Heart left ventricle (tissue), 16 donors: Measurements from ENCODE around the gene RNF207. TPM values are rescaled to one million over a fixed set of nuclear protein-coding genes. Genes with fewer than 3 reads are reported as not detected.

Experiments
- ATAC-seq, 4 donors: fragments of 200-7000 bp; cut with Tn5 transposase; one replicate each; pipeline ENCODE4 v1.9.1; 2020 to 2022; ENCODE audit warnings: moderate library complexity in 4 of 4, mild to moderate bottlenecking in 3 of 4, moderate number of reproducible peaks in 1 of 4
- DNase-seq, 5 donors: peaks; one replicate each; pipeline ENCODE4 v3.0.0-alpha.2; 2020
- H3K27ac ChIP-seq, 12 donors: fragments of 200-600 bp; sonication (generic) in 4 of 12; one replicate each; pipeline versions ENCODE4 v1.5.0 to v1.8.0; 2016 to 2022; ENCODE audit warnings: mild to moderate bottlenecking in 2 of 12
- H3K27me3 ChIP-seq, 9 donors: fragments of 200-600 bp; sonication (generic) in 2 of 9; one replicate each; pipeline versions ENCODE4 v1.5.1 to v1.8.0; 2016 to 2022; ENCODE audit warnings: mild to moderate bottlenecking in 3 of 9
- H3K36me3 ChIP-seq, 9 donors: fragments of 200-600 bp; sonication (generic) in 2 of 9; one replicate each; pipeline versions ENCODE4 v1.5.0 to v1.8.0; 2018 to 2022; ENCODE audit warnings: mild to moderate bottlenecking in 2 of 9
- H3K4me1 ChIP-seq, 12 donors: fragments of 200-600 bp; sonication (generic) in 4 of 12; one replicate each; pipeline versions ENCODE4 v1.5.0 to v1.8.0; 2016 to 2022; ENCODE audit warnings: mild to moderate bottlenecking in 3 of 12
- H3K4me3 ChIP-seq, 12 donors: fragments of 200-600 bp; sonication (generic) in 4 of 12; one replicate each; pipeline versions ENCODE4 v1.5.0 to v1.8.0; 2017 to 2022; ENCODE audit warnings: mild to moderate bottlenecking in 9 of 12, moderate library complexity in 4 of 12
- H3K9me3 ChIP-seq, 12 donors: fragments of 200-600 bp; sonication (generic) in 4 of 12; one replicate each; pipeline versions ENCODE4 v1.5.0 to v1.8.0; 2016 to 2022; ENCODE audit warnings: mild to moderate bottlenecking in 1 of 12
- CTCF ChIP-seq, 12 donors: fragments of 200-600 bp; sonication (generic) in 4 of 12; IDR thresholded peaks; one replicate each; pipeline versions ENCODE4 v1.5.0 to v1.8.0; 2018 to 2022; ENCODE audit warnings: antibody characterized with exemption in 12 of 12, mild to moderate bottlenecking in 5 of 12
- POLR2A ChIP-seq, 2 donors: fragments of 450-650 bp; IDR thresholded peaks; one replicate each; pipeline ENCODE4 v1.6.1; 2017; ENCODE audit warnings: antibody characterized with exemption in 2 of 2, mild to moderate bottlenecking in 2 of 2, moderate library complexity in 2 of 2
- WGBS, 4 donors: extraction: QIAGEN DNeasy Blood & Tissue Kit in 2 of 4; methylation state at CpG; one replicate each; pipeline versions ENCODE4 v1.1.5 to v1.1.7; 2013 to 2018; 5-methylcytosine and 5-hydroxymethylcytosine counted together
- intact Hi-C, 10 donors: fragments of 100-400 bp; cut with DNase I; formaldehyde crosslinking; loops; one replicate each; pipeline versions ENCODE4 v1.11.1 to v1.14.2; 2022
- polyA plus RNA-seq, 2 donors: library from polyadenylated mRNA; stranded (reverse); fragments of 200-250 nt; gene quantifications; one replicate each; pipeline ENCODE4 v1.2.3, GENCODE V29; 2013
- total RNA-seq, 9 donors: library from RNA; depleted of rRNA in 2 of 9; stranded (reverse); fragments of >200 nt in 2 of 9; fragmentation: NEBNext Ultra II Directional in 3 of 9; extraction: Animal tissue kit (Norgen Biotek cat#: 25700) in 3 of 9; gene quantifications; one replicate each; pipeline versions ENCODE4 v1.1.0 to v1.2.4, GENCODE V29; 2016 to 2023
- donor health status: ischemic (EF 13 %, LVEDD 7.1; RV severe dilation, severe dysfunction).
- donor health status: healthy with polysubstance abuse.
- donor health status: DM: no; HTN: yes; CAD: no.
- donor health status: DM: no; HTN: no; CAD: no.
- donor health status: ischemic (EF 25% LVEDD 6.9; RV normal size, moderate dysfunction).
- donor health status: ischemic (EF 25% LVEDD 5.7; RV mildly dilated, moderate dysfunction).
- donor health status: healthy.
- donor health status: DM: yes; HTN: yes; CAD: no.
- donor health status: ischemic (EF 35%, LVEDD 5.7; RV mildly dilated, moderate dysfunction).
- donor health status: nonischemic (EF 11% LVEDD 7.7; RV severe dilation, severe dysfunction).
- donor health status: DM: yes; HTN: yes; CAD: no.
- donor health status: PGD.
- donor health status: ischemic (EF 29% LVEDD 5.4; RV normal size, mild dysfunction).
- donor health status: nonischemic (EF 23%, LVEDD 6.1; RV moderate dilation, normal function).

The RNF207 gene
- total and polyA plus RNA-seq, 11 donors: 10.6 to 126 (median 58.2) TPM

- H3K9me3 ChIP-seq: no peaks in the 10 kb centered on the region
- H3K27ac ChIP-seq: no peak overlapping the region
- TF ChIP-seq CTCF (IDR thresholded peaks at IDR 0.05) (no peak), POLR2A (IDR thresholded peaks at IDR 0.05) (no peak)
- peaks cover 0 to 9% (median 0%) of the 10 kb centered on the region in 9 donors for H3K27me3 ChIP-seq
- H3K4me3 ChIP-seq: no peak overlapping the region
- DNase-seq (no peak), ATAC-seq (no peak)
- no peaks in the 10 kb centered on the region for H3K36me3 ChIP-seq
- WGBS, 4 donors: 86 to 93% (median 91%) methylated on average over 7 to 11 of the region's 11 CpGs
- H3K4me1 ChIP-seq: peaks cover 0 to 32% (median 12%) of the 10 kb centered on the region in 12 donors
- intact Hi-C loops: loop anchor here in 1 of 10 donors (5.0 kb wide), 1 partner anchor 76 kb away; no protein-coding TSS in a partner anchor
Measured at GRCh38 chr1:6266641-6267040, 60.7 kb downstream of the RNF207 start.

DNA sequence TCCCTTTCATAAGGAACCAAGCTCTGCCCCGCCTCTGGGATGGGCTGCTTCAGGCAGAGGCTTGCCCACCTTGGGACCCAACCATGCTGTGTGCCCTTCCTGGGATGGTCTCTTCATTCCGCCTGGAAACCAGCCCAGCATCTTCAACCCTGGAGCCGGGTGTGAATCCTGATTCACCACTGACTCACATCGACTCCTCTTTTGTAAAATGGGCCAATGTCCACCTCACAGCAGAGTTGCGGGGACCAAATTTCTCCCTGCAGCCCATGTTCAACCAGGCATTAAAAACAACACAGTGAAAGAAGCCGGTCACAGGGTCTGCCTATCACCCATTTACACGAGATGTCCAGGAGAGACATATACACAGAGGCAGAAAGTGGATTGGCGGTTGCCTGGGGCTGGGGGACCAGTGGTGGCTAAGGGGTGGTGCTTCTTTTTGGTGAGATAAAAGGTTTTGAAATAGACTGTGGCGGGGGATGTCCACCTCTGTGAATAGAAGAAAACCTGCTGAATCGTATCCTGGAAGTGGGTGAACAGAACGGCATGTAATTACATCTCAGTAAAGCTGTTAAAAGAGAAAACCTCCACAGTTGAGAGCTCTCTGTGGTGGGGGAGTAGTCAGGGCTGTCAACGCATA is 61.9 kb downstream of the RNF207 start:
- no peaks in the 10 kb centered on the region for H3K9me3 ChIP-seq
- no peak overlapping the region for H3K27ac ChIP-seq
- WGBS, 4 donors: 92 to 93% (median 92%) methylated on average over 12 of the region's 12 CpGs
- H3K4me3 ChIP-seq: no peak overlapping the region
- intact Hi-C loops: loop anchor here in 1 of 10 donors (5.0 kb wide), 1 partner anchor 74 kb away; no protein-coding TSS in a partner anchor
- peaks cover 0 to 20% (median 6%) of the 10 kb centered on the region in 12 donors for H3K4me1 ChIP-seq
- no peaks in the 10 kb centered on the region for H3K36me3 ChIP-seq
- no peak for DNase-seq
- TF ChIP-seq POLR2A (IDR thresholded peaks at IDR 0.05): no peak
- no peak for TF ChIP-seq CTCF (IDR thresholded peaks at IDR 0.05)
- H3K27me3 ChIP-seq: no peaks in the 10 kb centered on the region
- no peak for ATAC-seq

GRCh38 chr1:6268415-6268814 is 62.5 kb downstream of the RNF207 start:
- H3K27ac ChIP-seq: no peak overlapping the region
- H3K27me3 ChIP-seq: no peaks in the 10 kb centered on the region
- 81 to 90% (median 83%) methylated on average over 13 to 21 of the region's 21 CpGs for WGBS, 4 donors
- DNase-seq: no peak
- H3K36me3 ChIP-seq: no peaks in the 10 kb centered on the region
- no peaks in the 10 kb centered on the region for H3K9me3 ChIP-seq
- intact Hi-C loops: loop anchor here in 1 of 10 donors (5.0 kb wide), 1 partner anchor 74 kb away; no protein-coding TSS in a partner anchor
- ATAC-seq: no peak
- peaks cover 0 to 16% (median 5%) of the 10 kb centered on the region in 12 donors for H3K4me1 ChIP-seq
- no peak overlapping the region for H3K4me3 ChIP-seq
- TF ChIP-seq POLR2A (IDR thresholded peaks at IDR 0.05) (no peak), CTCF (IDR thresholded peaks at IDR 0.05) (peak in 1 of 12 donors; percentile 10)

DNA sequence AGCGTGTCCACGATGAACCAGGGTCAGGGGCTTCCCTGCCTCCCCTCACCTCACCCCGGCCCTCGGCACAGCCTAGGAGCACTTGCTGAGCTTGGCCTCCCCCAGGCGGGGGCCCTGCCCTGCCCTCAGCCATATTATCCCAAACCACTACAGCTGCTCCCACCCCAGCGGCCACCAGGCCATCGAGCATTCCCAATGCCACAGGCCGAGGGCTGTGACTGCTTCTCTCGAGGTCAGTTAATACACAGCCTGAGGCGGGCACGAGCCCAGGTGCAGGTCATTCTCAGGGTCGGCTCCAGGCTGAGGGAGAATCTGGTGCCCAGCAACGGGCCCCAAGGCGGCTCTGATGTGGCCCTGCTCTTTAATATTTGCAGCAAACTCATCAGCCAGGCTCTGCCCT is 63.4 kb downstream of the RNF207 start:
- H3K27ac ChIP-seq: no peak overlapping the region
- WGBS, 4 donors: 88 to 98% (median 95%) methylated on average over 7 to 14 of the region's 14 CpGs
- ATAC-seq: no peak
- H3K36me3 ChIP-seq: no peaks in the 10 kb centered on the region
- H3K9me3 ChIP-seq: no peaks in the 10 kb centered on the region
- no peak for TF ChIP-seq POLR2A (IDR thresholded peaks at IDR 0.05)
- TF ChIP-seq CTCF (IDR thresholded peaks at IDR 0.05): no peak
- DNase-seq: no peak
- peaks cover 0 to 7% (median 0%) of the 10 kb centered on the region in 12 donors for H3K4me1 ChIP-seq
- intact Hi-C loops: loop anchor here in 1 of 10 donors (5.0 kb wide), 1 partner anchor 73 kb away; no protein-coding TSS in a partner anchor
- no peaks in the 10 kb centered on the region for H3K27me3 ChIP-seq
- H3K4me3 ChIP-seq: no peak overlapping the region
